Upper lobe of left lung (tissue), 6 donors: ENCODE measurements around the gene MAGI2. TPM values are rescaled to one million over a fixed set of nuclear protein-coding genes. Genes with fewer than 3 reads are reported as not detected.

ENCODE experiments used
- ATAC-seq, 2 donors: fragments of 200-7000 bp; cut with Tn5 transposase; one replicate each; pipeline ENCODE4 v1.9.1; 2022; ENCODE audit warnings: mild to moderate bottlenecking in 2 of 2, moderate library complexity in 2 of 2; ENCODE audit not compliant: low FRiP score in 2 of 2
- DNase-seq, 2 donors: peaks; one replicate each; pipeline ENCODE4 v3.0.0-alpha.2; 2019 to 2020
- H3K27ac ChIP-seq, 4 donors: fragments of 200-600 bp; sonication (generic); one replicate each; pipeline ENCODE4 v1.5.1; 2016 to 2019
- H3K27me3 ChIP-seq, 4 donors: fragments of 200-600 bp; sonication (generic); one replicate each; pipeline ENCODE4 v1.5.1; 2017 to 2019
- H3K36me3 ChIP-seq, 4 donors: fragments of 200-600 bp; sonication (generic); one replicate each; pipeline ENCODE4 v1.5.1; 2016 to 2019
- H3K4me1 ChIP-seq, 4 donors: fragments of 200-600 bp; sonication (generic); one replicate each; pipeline ENCODE4 v1.5.1; 2018 to 2019
- H3K4me3 ChIP-seq, 4 donors: fragments of 200-600 bp; sonication (generic); one replicate each; pipeline ENCODE4 v1.5.1; 2017 to 2019; ENCODE audit warnings: mild to moderate bottlenecking in 2 of 4, moderate library complexity in 1 of 4
- H3K9me3 ChIP-seq, 4 donors: fragments of 200-600 bp; sonication (generic); one replicate each; pipeline ENCODE4 v1.5.1; 2018 to 2019
- CTCF ChIP-seq, 6 experiments: fragments of 450-650 bp in 4 of 6; fragments of 200-600 bp in 2 of 6; sonication (generic) in 2 of 6; IDR thresholded peaks; one replicate each; pipeline ENCODE4 v1.5.1; 2016 to 2019; ENCODE audit warnings: antibody characterized with exemption in 6 of 6
- EP300 ChIP-seq, 4 donors: sonication (generic); formaldehyde crosslinking; IDR thresholded peaks; one replicate each; pipeline ENCODE4 v1.5.1; 2017; ENCODE audit warnings: antibody characterized with exemption in 4 of 4, control low read depth in 2 of 4
- POLR2A ChIP-seq, 4 donors: fragments of 450-650 bp; IDR thresholded peaks; one replicate each; pipeline ENCODE4 v1.5.1; 2016 to 2017; ENCODE audit warnings: antibody characterized with exemption in 4 of 4, mild to moderate bottlenecking in 2 of 4
- POLR2AphosphoS5 ChIP-seq, 2 donors: sonication (generic); formaldehyde crosslinking; IDR thresholded peaks; one replicate each; pipeline ENCODE4 v1.5.1; 2017; ENCODE audit warnings: antibody characterized with exemption in 2 of 2
- WGBS, 2 donors: methylation state at CpG; one replicate each; pipeline ENCODE4 v1.1.5; 2017 to 2018; 5-methylcytosine and 5-hydroxymethylcytosine counted together
- total RNA-seq, 6 donors: library from RNA; depleted of rRNA in 4 of 6; stranded (reverse); fragments of >200 nt in 4 of 6; gene quantifications; one replicate each; pipeline versions ENCODE4 v1.1.0 to v1.2.1, GENCODE V29; 2016 to 2021
- donor health status: DM: no; HTN: no; CAD: no; lungs with moderate emphysema.
- donor health status: DM: no; HTN: yes; CAD: no; lungs with severe emphysema.

The MAGI2 gene
- total RNA-seq, 6 donors from 2014 or later = 7.9 to 84.9 (median 11.8) TPM

- ATAC-seq = no peak
These were observed 1138.3 kb downstream of the MAGI2 start for GRCh38 chr7:78315119-78315518.

GRCh38 chr7:78311181-78311580, 1142.3 kb downstream of the MAGI2 start:
- no peak for DNase-seq
- Histone ChIP-seq H3K36me3 (no peaks in the 10 kb centered on the region), H3K27ac (no peak overlapping the region), H3K27me3 (no peaks in the 10 kb centered on the region), H3K4me3 (no peak overlapping the region), H3K4me1 (no peaks in the 10 kb centered on the region), H3K9me3 (no peaks in the 10 kb centered on the region)
- TF ChIP-seq POLR2AphosphoS5 (IDR thresholded peaks at IDR 0.05) (no peak), EP300 (IDR thresholded peaks at IDR 0.05) (no peak), CTCF (IDR thresholded peaks at IDR 0.05) (no peak), POLR2A (IDR thresholded peaks at IDR 0.05) (no peak)
- no peak for ATAC-seq
- 49 to 64% methylated on average over 2 of the region's 2 CpGs for WGBS, 2 donors

More at GRCh38 chr7:78315119-78315518, 1138.3 kb downstream of the MAGI2 start:
- Histone ChIP-seq H3K4me1 (no peaks in the 10 kb centered on the region), H3K27ac (no peak overlapping the region), H3K36me3 (no peaks in the 10 kb centered on the region), H3K27me3 (no peaks in the 10 kb centered on the region), H3K4me3 (no peak overlapping the region), H3K9me3 (no peaks in the 10 kb centered on the region)
- no peak for DNase-seq
- TF ChIP-seq CTCF (IDR thresholded peaks at IDR 0.05) (no peak), EP300 (IDR thresholded peaks at IDR 0.05) (no peak), POLR2A (IDR thresholded peaks at IDR 0.05) (no peak), POLR2AphosphoS5 (IDR thresholded peaks at IDR 0.05) (no peak)
- 69 to 78% methylated on average over 2 of the region's 2 CpGs for WGBS, 2 donors

GRCh38 chr7:78307892-78308291, 1145.6 kb downstream of the MAGI2 start:
- no peaks in the 10 kb centered on the region for H3K36me3 ChIP-seq
- no peaks in the 10 kb centered on the region for H3K4me1 ChIP-seq
- no peak overlapping the region for H3K4me3 ChIP-seq
- ATAC-seq = no peak
- no peaks in the 10 kb centered on the region for H3K27me3 ChIP-seq
- H3K27ac ChIP-seq = no peak overlapping the region
- DNase-seq = no peak
- TF ChIP-seq CTCF (IDR thresholded peaks at IDR 0.05) (no peak), EP300 (IDR thresholded peaks at IDR 0.05) (no peak), POLR2A (IDR thresholded peaks at IDR 0.05) (no peak), POLR2AphosphoS5 (IDR thresholded peaks at IDR 0.05) (no peak)
- H3K9me3 ChIP-seq = no peaks in the 10 kb centered on the region

GRCh38 chr7:78306634-78307033, 1146.8 kb downstream of the MAGI2 start:
- TF ChIP-seq POLR2A (IDR thresholded peaks at IDR 0.05) (no peak), POLR2AphosphoS5 (IDR thresholded peaks at IDR 0.05) (no peak), CTCF (IDR thresholded peaks at IDR 0.05) (no peak)
- WGBS, 2 donors = 94 to 95% methylated on average over 1 of the region's 1 CpG
- ATAC-seq = no peak

GRCh38 chr7:78301407-78301806, 1152.1 kb downstream of the MAGI2 start:
- Histone ChIP-seq H3K4me1 (no peaks in the 10 kb centered on the region), H3K27me3 (no peaks in the 10 kb centered on the region), H3K9me3 (no peaks in the 10 kb centered on the region), H3K27ac (no peak overlapping the region), H3K36me3 (no peaks in the 10 kb centered on the region), H3K4me3 (no peak overlapping the region)
- 53 to 59% methylated on average over 3 of the region's 3 CpGs for WGBS, 2 donors
- TF ChIP-seq CTCF (IDR thresholded peaks at IDR 0.05) = no peak
- TF ChIP-seq POLR2AphosphoS5 (IDR thresholded peaks at IDR 0.05) = no peak
- TF ChIP-seq POLR2A (IDR thresholded peaks at IDR 0.05) = no peak
- no peak for TF ChIP-seq EP300 (IDR thresholded peaks at IDR 0.05)
- DNase-seq = no peak
- no peak for ATAC-seq

More at GRCh38 chr7:78306634-78307033, 1146.8 kb downstream of the MAGI2 start:
- Histone ChIP-seq H3K27ac (no peak overlapping the region), H3K4me3 (no peak overlapping the region), H3K9me3 (no peaks in the 10 kb centered on the region), H3K4me1 (no peaks in the 10 kb centered on the region), H3K36me3 (no peaks in the 10 kb centered on the region), H3K27me3 (no peaks in the 10 kb centered on the region)
- no peak for DNase-seq
